CD4-positive, CD25-positive, alpha-beta regulatory T cell (primary cell): ENCODE measurements around the gene C9orf40. TPM values are rescaled to one million over a fixed set of nuclear protein-coding genes. Genes with fewer than 3 reads are reported as not detected.

Experiments used
- polyA plus RNA-seq, 4 donors: library from polyadenylated mRNA; unstranded; fragments of 300-500 nt; fragmentation: Illumina TruSeq; gene quantifications; one replicate each; pipeline ENCODE4 v1.2.3, GENCODE V29; 2021
- total RNA-seq: library from RNA; stranded (reverse); gene quantifications from one replicate; pipeline ENCODE4 v1.2.3, GENCODE V29; 2022

Gene C9orf40
- total and polyA plus RNA-seq, 5 donors from 2014 or later, result 1.7 to 4.5 (median 3.6) TPM

Other genes starting within 250 kb of the C9orf40 start
- gene TRPM6, start 65.0 kb downstream of the C9orf40 start, total RNA-seq, result 0.17 TPM
- not detected for gene TRPM6, start 65.0 kb downstream of the C9orf40 start, polyA plus RNA-seq
- 25.7 TPM for gene CARNMT1, start 75.4 kb upstream of the C9orf40 start, total RNA-seq
- gene CARNMT1, start 75.4 kb upstream of the C9orf40 start, polyA plus RNA-seq, result 10 to 100 TPM in 3 of 4 donors, 1 to 10 TPM in 1; 9.5 to 16.3 (median 11.5) TPM
- gene NMRK1, start 135.2 kb upstream of the C9orf40 start, total RNA-seq, result 41.5 TPM
- gene NMRK1, start 135.2 kb upstream of the C9orf40 start, polyA plus RNA-seq, result 10 to 100 TPM; 41.5 to 55.0 (median 51.3) TPM
- gene OSTF1, start 135.6 kb upstream of the C9orf40 start, total RNA-seq, result 68.2 TPM
- gene OSTF1, start 135.6 kb upstream of the C9orf40 start, polyA plus RNA-seq, result 100 to 1,000 TPM; 140 to 203 (median 162) TPM